ENCODE measurements around the gene MAGEA11.

DNA sequence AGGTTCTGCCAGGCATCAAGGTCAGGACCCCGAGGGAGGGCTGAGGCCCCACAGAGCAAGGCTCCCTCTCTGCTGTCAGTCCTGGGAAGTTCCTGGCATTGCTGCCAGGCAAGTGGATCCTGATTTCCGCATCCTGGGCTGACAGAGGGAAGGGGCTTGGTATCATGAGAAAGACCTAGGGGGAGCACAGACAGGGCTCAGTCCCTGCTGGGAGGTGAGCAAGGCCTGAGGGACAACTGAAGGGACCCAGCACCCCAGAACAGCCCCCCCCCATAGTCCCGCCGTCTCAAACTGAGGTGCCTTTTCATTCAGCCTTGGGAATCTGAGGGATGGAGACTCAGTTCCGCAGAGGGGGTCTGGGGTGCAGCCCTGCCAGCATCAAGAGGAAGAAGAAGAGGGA, 971 bp downstream of the MAGEA11 start:
- TF ChIP-seq, protein P1, sequence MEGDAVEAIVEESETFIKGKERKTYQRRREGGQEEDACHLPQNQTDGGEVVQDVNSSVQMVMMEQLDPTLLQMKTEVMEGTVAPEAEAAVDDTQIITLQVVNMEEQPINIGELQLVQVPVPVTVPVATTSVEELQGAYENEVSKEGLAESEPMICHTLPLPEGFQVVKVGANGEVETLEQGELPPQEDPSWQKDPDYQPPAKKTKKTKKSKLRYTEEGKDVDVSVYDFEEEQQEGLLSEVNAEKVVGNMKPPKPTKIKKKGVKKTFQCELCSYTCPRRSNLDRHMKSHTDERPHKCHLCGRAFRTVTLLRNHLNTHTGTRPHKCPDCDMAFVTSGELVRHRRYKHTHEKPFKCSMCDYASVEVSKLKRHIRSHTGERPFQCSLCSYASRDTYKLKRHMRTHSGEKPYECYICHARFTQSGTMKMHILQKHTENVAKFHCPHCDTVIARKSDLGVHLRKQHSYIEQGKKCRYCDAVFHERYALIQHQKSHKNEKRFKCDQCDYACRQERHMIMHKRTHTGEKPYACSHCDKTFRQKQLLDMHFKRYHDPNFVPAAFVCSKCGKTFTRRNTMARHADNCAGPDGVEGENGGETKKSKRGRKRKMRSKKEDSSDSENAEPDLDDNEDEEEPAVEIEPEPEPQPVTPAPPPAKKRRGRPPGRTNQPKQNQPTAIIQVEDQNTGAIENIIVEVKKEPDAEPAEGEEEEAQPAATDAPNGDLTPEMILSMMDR (IDR thresholded peaks at IDR 0.05; ENCODE audit: low read depth, low read length): no peak
- TF ChIP-seq EZH2phosphoT487 (IDR thresholded peaks at IDR 0.05; ENCODE audit: low read depth): no peak
